Peyer's patch (tissue), 4 donors: ENCODE data around the gene CDKAL1.

Experiments used
- POLR2A ChIP-seq, 2 donors: fragments of 450-650 bp; IDR thresholded peaks; one replicate each; pipeline ENCODE4 v1.5.1; 2017; ENCODE audit warnings: antibody characterized with exemption in 2 of 2, mild to moderate bottlenecking in 2 of 2, moderate library complexity in 2 of 2
- TF ChIP-seq, protein P1 (sequence below), 6 experiments: fragments of 450-650 bp in 4 of 6; fragments of 200-600 bp in 2 of 6; sonication (generic) in 1 of 6; IDR thresholded peaks; one replicate each; pipeline ENCODE4 v1.5.1; 2017 to 2019; ENCODE audit warnings: antibody characterized with exemption in 6 of 6, mild to moderate bottlenecking in 3 of 6, moderate library complexity in 1 of 6

GRCh38 chr6:21270636-21271201, 736.5 kb downstream of the CDKAL1 start:
- TF ChIP-seq, protein P1, sequence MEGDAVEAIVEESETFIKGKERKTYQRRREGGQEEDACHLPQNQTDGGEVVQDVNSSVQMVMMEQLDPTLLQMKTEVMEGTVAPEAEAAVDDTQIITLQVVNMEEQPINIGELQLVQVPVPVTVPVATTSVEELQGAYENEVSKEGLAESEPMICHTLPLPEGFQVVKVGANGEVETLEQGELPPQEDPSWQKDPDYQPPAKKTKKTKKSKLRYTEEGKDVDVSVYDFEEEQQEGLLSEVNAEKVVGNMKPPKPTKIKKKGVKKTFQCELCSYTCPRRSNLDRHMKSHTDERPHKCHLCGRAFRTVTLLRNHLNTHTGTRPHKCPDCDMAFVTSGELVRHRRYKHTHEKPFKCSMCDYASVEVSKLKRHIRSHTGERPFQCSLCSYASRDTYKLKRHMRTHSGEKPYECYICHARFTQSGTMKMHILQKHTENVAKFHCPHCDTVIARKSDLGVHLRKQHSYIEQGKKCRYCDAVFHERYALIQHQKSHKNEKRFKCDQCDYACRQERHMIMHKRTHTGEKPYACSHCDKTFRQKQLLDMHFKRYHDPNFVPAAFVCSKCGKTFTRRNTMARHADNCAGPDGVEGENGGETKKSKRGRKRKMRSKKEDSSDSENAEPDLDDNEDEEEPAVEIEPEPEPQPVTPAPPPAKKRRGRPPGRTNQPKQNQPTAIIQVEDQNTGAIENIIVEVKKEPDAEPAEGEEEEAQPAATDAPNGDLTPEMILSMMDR (IDR thresholded peaks at IDR 0.05), result no peak
- TF ChIP-seq POLR2A (IDR thresholded peaks at IDR 0.05), result no peak
